HTR-8/SVneo (cell line): ENCODE results near the gene GRAMD2A.
A peak's percentile ranks its signal among the peaks of the same experiment; 100 is the strongest.

Experiments used
- DNase-seq: peaks from one replicate; pipeline ENCODE4 v3.0.0; 2011; ENCODE audit warnings: low spot score, mixed read lengths; ENCODE audit not compliant: insufficient read length
- FAIRE-seq: peaks from 2 replicates; lab custom pipeline; 2011; peaks lifted over from hg19 to GRCh38; lab: Jason Lieb, UNC

GRAMD2A gene

DNA sequence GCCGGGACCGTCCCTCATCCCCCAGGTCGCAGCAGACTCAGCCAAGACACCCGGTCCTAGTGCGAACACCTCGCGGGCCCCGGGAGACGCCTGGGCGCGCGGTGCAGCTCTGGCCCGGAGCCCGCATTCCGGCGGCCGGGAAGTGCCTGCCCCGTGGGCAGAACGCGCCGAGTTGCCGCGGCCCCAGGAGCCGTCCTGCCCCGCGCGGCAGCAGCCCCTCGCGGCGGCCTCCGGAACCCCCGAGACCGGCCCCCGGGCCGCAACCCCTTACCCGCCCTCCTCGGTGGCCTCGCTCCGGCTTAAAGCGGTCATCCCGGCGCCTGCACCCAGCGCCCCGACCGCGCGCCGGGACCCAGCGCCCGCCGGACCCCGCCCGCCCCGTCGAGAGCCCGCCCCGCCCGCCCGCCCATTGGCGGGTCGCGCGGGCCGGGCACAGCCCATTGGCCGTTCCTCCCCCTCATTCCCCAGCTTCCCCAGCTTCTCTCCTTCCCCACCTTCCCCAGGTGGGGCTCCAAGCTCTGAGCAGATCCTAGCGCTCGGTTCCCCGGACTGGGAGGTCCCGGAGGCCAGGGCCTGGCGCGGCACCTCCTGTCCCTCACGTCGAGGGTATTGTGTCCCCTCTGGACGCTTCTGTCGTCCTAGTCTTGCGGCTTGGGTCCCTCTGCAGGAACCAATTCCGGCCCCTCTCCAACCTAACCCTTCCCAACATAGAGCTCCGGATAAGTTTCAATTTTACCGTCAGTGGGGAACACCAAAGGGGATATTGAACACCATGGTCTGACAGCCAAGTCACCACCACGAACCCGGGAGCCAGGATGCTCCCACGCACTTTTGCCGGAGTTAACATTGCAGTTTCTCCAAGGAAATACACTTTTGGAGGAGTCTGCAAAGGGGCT, at the start of gene GRAMD2A:
Gene GRAMD2A, minus strand, starts transcription at position 328 of the 896 bp plus-strand sequence.
- FAIRE-seq (peak; percentile 74), DNase-seq (peak; percentile 89)

DNA sequence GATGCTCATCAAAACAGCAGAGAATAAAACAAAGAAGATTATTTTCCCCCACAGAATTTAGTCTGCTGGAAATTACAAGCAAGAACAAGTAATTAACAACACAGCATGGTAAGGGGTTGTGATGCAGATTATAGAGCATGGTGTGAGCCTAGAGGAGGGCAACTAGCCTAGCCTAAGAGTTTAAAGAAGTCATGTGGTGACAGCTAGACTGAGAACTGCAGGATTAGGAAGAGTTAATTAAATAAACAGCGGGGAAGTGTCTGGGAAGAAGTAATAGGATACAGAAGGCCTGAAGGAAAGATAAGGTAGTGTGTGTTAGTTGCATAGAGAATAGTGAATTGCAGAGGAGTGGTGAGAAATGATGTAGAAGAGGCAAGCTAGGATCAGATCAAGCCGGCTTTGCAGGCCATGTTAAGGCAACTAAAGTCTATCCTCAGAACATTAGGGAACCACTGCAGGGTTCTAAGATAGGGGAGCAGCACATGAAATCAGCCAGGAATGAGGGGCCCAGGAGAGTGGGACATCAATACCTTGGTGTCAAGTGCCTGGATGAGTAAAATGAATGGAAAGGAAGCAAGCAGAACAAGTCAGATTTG, 45.3 kb upstream of the GRAMD2A start:
- no peak for DNase-seq
- FAIRE-seq, result no peak

DNA sequence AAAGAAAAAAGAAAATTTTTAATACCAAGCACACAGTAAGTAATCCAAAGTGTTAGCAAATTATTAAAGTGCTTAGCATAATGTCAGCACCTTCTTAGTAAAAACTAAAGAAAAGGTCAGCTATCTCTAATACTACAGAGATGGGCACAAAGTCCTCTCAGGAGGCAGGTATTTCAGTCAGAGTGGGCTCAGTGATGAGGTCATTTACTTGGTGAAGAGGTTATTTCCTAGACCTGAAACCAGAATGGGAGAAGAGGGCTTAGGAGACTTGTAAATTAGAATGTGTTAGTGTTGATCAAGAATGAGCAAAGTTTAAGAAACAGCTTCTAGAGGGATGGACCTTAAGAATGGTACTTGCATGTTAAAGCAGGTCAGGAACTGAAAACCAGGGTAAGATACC, 42.1 kb upstream of the GRAMD2A start:
- DNase-seq, result no peak
- no peak for FAIRE-seq

DNA sequence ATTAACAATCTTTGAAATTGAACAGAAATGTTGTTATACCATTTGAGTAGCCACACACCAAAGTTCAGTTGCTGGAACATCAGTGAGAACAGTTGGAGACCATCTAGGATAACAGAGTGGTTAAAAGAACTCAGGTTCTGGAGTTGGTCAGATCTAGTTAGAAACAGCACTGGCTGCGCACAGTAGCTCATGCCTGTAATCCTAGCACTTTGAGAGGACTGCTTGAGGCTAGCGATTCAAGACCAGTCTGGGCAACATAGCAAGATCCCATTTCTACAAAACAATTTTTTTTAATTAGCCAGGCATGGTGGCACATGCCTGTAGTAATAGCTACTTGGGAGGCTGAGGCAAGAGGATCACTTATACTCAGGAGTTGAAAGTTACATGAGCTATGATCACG, 41.0 kb upstream of the GRAMD2A start:
- no peak for FAIRE-seq
- no peak for DNase-seq

DNA sequence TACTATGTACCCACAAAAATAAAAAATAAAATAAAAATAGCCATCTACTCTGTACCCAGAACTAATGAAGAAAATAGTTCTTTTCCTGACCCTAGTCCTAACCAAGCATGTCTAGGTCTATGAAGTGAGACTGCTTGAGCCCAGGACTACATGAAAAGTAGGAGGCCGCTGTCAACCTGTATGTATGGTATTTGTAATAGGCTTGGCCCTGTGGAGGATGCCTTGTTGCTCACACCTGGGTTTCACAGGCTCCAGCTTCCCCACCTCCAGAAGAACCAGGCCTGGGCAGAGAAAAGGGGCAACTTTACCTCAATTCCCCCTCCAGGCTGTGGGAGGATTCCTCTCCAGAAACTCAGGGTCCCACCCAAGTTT, 40.3 kb upstream of the GRAMD2A start:
- DNase-seq, result no peak
- FAIRE-seq, result no peak

DNA sequence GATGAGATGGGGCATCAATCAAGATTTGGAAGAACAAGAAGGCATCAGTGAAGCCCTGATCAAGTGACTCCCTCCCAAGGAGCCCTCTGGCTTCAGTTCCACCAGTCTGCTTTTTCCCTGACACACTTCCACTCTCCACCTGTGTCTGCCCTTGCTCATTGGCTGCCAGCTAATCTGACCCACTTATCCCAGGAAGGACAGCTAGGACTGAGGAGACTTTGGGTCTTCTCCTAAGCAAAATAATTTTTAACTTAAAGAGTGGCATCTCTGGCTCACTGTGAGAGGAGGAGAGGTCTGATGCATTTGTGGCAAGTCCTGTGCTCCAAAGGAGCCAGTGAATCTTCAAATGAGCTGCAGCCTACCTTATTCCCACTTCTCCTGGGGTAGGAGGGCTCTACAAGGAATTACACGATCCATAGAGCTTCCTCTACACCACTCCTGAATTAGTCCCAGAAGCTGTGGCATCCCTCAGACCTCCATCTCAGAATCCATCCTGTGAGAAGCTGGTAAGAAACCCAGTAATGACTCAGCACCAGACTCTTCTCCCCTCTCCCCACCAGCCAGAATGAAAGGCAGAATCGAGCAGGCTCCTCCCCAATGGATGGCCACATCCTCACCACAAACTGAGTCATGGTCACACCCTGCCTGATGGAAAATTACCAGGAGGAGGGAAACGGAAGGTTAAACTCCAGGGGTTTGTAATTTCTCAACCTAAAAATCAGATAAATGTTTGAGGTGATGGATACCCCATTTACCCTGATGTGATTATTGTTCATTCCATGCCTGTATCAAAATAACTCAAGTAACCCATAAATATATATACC, 39.7 kb upstream of the GRAMD2A start:
- peak; percentile 93 for FAIRE-seq
- DNase-seq, result peak; percentile 90

DNA sequence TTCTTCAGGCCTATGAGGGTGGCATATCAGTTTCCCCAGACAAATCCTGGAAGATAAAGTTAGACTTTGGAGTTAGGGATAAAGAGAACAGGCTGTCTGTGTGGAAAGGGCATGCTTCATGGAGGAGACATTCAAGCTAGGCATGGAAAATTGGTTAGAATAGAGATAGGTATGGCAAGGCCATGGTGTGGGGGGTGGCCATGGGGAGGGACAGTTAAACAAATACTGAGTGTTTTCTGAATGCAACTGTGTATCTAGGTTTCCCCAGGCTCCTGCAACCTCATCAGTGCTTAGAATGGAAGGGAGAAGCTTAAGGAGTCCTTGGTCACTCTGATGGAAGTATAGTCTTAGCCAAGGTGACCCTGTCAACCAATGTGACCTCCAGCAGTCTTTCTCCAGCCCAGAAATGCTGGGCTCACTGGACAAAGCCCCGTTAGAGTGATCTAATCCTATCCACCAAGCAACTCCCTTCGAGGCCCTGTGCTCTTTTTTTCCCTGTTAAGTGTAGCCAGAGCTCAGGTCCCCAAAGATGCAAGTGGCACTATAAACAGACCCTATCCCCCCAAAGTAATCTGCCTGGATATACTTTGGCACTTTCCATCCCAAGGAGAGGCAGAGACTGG, 38.9 kb upstream of the GRAMD2A start:
- no peak for DNase-seq
- FAIRE-seq, result no peak

DNA sequence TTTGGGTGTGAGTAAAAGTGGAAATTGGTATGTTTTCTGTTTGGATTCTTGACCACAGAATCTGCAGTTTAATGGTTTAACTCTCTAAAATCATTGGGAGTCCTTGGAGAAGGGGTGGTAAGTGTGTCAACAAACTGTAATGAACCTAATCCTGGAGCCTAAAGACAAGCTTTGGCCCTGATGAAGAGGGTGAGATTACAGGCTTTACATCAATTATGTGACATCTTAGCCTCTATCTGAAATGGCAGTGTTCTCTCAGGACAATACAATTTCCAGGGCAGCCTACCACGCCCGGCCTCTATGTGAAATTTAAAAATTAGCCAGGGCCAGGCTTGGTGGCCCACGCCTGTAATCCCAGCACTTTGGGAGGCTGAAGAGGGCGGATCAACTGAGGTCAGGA, 37.7 kb upstream of the GRAMD2A start:
- FAIRE-seq (no peak), DNase-seq (no peak)

DNA sequence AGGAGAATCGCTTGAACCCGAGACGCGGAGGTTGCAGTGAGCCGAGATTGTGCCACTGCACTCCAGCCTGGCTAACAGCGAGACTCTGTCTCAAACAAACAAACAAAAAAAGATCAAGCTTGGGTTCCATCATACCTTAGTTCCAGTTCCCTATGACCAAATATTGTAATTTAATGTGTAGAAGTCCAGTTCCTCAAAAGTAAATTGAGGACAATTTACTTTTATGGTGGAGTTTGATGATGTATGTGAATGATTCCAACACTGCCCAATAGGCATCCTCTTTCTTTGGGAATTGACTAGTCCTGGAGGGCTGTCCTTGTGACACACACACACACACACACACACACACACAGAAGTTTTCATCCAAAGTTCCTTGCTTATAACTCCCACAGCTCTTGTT, 36.2 kb upstream of the GRAMD2A start:
- FAIRE-seq, result no peak
- no peak for DNase-seq

DNA sequence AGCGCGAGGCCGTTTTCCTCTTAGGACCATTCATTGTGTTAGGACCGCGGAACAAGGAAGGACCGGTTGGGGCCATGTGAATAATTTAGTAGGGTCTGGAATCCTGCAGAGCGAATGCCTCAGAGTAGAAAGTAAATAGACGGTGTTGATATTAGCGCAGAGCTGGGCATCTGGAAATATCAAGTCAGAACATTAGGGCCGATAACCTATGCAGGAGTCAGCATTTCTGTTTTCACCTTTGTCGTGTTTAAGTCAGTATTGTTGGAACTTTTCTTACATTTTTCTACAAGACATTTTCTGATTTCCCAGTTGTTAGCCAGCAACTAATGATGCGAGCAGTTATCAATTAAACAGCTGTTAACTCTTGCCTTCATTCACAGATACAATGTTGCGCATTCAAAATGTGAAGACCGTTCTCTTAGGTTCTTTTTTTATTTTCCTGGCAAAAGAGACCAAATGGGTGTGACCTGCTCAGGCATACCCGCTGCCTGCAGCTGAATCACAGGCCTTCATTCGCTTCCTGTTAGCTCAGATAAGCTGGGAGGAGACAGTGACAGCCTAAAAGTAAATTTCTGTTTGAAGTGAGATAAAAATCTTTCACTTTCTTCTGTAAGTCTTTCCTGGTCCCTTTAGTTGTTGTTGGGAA, 34.4 kb upstream of the GRAMD2A start:
- peak; percentile 63 for DNase-seq
- no peak for FAIRE-seq

DNA sequence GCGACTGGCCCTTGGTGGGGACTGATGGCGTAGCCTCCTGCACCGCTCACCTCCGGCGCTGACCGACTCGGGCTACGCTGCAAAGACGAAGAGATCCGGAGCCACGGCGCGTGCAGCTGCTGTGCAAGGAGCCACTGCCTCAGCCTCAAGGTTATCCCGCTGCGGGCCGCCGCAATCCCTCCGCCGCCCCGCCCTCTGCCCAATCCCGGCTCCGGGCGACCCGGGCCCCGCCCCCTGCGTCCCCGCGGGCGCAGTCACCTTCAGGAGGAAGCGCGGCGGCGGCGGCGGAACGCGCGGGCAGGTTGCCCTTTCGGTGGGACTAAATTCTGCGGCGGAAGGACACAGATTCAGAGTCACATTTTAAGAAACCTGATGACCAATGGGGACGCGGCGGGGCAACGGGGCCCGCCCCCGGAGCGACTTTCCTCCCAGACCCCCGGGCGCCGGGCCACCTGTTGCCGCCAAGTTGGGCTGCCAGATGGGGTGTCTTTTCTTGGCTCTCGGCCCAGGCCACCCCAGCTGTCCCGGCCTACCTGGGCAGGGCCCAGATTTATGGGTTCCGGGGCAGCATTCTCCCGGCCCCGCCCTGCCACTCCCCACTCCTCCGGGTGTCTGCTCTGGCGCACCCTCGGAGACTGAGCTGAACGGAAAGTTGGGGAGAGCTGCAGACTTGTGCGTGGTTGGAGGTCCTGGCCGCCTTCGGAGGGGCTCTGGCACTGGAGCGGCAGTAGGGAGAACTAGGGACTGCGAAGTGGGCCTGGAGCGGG, 33.7 kb upstream of the GRAMD2A start, which contains the start of gene PKM:
Gene PKM, minus strand, starts transcription at position 125 of the 767 bp plus-strand sequence. CDS start 12,093 bp downstream, outside the sequence.
- DNase-seq, result peak; percentile 94
- FAIRE-seq, result peak; percentile 94

DNA sequence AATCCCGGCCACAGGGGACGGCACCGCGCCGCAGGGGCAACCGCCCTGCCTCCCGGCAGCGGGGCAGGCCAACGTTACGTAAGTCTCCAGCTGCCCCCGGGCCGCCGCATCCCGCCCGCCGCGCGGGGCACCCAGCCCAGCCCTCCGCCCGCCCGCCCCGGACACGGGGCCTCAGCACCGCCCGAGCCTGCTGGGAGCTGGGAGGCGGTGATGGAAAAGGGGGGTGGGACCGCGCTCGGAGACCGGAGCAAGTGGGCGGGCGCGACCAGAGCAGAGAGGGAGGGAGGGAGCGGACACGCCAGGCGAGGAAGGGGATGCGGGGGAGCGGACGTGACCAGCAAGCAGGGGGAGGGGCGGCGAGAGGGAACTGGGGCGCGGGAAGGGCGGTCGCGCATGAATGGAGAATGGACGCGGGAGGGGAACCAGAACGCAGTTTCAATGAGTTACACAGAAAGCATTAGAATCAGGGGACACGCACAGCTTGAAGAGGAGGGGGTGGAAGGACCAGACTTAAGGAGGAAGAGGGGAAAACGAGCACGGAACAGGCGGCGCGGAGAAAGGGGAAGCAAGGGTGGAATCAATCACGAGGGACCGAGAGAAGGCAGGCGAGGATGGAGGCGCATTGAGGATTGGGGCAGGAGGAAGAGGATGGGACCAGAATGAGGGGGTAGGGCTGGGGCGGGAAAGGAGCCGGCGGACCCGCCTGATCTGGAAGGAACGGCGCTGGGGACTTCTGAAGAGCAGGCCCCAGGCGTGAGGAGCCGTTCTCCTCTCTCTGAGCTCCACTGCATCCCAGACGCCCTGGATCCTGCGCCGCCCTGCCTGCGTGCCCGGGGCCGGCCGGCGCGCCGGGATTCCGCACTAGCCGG, 32.8 kb upstream of the GRAMD2A start:
- FAIRE-seq, result peak; percentile 95
- DNase-seq, result peak; percentile 83

DNA sequence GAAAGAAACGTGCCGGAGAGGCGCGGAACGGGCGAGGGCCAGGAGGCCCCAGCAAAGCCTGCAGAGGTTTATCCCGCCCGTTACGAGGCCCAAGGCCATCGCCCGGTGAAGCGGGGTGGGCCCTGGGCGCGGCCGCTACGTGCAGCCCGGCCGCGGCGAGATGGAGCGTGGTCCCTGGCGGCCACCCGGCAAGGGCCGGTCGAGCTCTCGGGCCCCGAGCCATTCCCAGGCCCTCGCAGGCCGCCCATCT, 32.3 kb upstream of the GRAMD2A start:
- no peak for DNase-seq
- no peak for FAIRE-seq

DNA sequence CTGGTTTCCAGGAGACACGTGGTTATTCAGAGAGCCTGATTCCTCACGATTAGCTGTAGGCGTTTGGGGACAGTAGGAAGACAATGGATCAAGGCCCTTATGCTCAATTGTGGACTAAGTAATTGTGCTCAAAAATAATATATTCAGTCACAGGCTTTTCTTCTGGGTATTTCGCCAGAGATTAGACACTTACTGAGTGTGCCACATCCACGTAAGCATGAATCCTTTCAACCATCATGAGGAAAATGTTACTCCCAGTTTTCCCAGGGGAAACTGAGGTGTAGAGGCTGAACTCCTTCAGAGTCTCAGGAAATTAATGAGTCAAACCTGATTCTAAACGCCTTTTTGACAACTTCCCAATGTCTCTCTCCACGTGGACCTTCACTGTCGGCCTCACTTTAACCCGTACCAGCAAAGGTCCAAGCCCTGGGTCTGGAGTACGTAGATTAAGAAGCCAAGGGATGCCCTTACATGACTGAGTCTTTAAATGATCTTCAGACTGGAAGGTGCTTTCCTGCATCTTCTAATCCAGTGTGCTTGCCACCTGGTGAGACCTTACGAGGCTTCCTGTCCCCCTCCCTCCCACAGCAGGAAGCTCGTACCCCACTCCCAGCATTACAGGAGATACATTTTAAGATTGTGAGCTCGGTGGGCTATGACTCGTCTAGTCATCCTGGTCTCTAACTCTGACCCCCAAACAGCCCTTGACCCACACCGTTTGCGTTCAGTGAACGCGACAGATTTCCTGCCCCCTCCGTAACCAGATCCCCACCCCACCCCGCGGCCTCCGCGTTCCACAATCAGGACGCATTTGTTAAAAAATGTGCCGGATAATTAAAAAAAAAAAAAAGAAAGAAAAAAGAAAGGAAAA, 31.7 kb upstream of the GRAMD2A start:
- no peak for DNase-seq
- FAIRE-seq, result no peak

DNA sequence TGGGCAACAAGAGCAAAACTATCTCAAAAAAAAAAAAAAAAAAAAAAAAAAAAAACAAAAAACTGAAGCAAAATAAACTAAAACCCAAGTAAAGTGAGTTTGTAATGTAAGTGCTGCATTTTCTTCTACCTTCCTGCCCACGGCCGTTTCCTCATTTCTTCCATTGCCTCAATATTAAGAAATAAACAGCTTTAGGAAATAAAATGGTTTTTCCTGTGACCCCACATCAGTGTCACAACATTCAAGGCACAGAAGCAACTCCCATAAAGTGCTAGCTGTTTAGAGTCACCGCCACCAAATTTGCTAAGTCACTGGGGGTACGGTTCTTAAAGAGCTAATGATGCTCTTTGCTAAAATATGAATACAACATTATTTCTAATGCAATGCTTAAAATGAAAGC, 30.1 kb upstream of the GRAMD2A start:
- no peak for FAIRE-seq

DNA sequence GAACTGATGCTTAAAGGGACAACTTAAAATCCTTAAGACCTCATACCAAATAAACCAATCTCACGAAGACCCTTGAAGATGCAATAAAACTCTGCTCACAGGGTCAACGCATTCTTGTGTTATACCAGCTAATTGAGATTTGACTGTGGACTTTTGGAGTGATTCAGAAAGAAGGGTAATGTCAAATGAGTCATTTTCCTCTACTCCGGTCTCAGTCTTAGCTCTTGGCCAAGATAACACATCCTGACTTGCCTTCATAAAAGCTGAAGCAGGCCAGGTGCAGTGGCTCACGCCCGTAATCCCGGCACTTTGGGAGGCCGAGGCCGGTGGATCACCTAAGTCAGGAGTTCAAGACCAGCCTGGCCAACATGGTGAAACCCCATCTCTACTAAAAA, 29.6 kb upstream of the GRAMD2A start:
- DNase-seq (no peak), FAIRE-seq (no peak)

More for the DNA sequence above, 30.1 kb upstream of the GRAMD2A start:
- no peak for DNase-seq

DNA sequence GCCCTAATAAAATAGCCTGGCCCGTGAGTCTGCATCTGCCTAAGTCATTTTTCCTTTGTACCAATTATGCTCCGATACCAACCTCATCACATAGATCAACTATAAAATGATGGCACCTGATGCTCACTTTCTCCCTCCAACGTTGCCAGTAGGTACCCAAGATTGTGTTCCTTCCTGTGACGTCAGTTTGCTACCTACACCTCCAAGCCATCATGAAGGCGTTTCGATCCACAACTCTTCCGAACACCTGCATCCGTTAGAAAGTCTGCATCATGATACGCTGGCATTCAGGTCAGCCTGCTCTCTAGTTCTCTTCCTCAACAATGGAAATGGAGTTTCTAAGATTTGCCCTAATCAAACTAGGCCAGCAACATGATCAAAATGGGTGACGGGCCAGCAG, 25.7 kb upstream of the GRAMD2A start:
- FAIRE-seq (peak; percentile 28), DNase-seq (no peak)

DNA sequence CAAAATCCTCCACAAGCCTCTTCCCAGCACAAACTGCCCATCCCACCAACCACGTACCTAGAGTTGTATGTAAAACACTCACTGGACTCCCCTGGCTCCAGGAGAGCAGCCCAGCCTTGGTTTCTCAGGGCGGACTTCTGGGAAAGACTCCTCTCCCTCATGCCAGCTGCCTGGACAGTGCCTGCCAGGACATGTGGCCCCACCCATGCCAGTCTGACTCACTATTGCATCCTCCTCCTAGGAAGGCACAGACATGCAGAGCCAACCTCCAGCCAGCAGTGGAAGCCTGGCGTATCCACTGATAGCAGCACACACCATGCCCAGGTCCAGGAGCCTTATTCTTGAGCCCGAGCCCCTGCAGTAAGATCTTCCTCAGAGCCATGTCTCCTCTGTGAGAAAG, 24.8 kb upstream of the GRAMD2A start:
- no peak for FAIRE-seq
- DNase-seq, result peak; percentile 71
